NCI-H1436 treated with DMSO at 0.1 percent for 48 hours (cell line): ENCODE results near the gene SIGLEC1.

Source experiments
- DNase-seq: peaks from one replicate; lab custom pipeline; 2025; lab: John Stamatoyannopoulos, UW

Gene SIGLEC1

GRCh38 chr20:3712279-3712873 is at the start of gene SIGLEC1:
SIGLEC1 (minus strand) TSS chr20:3712600; CDS start chr20:3707128, 5,472 bp downstream.
- DNase-seq = no peak

DNA sequence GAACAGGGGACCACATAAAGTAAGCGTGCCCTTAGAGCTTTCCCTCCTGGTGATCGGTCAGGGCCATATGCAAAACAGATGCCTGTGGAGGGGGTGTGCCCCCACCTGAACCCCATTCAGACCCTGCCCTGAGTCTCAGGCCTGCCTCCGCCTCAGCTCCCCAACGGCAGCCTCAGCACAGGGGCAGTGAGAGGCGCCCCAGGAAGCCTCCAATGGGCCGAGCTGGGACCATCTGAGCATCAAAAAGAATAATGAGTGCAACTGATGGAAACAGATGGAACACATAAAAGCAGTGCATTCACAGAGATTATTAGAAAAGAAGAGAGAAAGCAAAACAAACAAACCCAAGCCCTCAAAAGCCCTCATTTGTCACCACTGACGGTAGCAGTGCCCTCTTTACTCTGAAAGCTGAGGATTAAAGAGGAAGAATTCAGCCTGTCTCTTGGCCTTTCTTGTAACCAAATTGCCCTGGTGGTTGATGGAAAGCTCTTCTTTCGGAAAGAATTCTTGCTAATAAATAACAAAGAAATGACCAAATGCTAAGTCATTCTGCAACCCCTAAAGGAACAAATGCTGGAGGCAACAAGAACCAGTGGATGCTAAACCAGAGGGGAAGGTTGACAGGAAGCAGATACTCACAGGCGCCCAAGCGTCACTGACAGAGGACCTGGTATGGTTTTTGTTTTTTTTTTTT is 48.4 kb upstream of the SIGLEC1 start:
- DNase-seq = no peak

GRCh38 chr20:3759884-3760283 is 47.5 kb upstream of the SIGLEC1 start:
- DNase-seq = no peak

- DNase-seq = no peak
Measured at GRCh38 chr20:3759316-3759823, 47.0 kb upstream of the SIGLEC1 start.

DNA sequence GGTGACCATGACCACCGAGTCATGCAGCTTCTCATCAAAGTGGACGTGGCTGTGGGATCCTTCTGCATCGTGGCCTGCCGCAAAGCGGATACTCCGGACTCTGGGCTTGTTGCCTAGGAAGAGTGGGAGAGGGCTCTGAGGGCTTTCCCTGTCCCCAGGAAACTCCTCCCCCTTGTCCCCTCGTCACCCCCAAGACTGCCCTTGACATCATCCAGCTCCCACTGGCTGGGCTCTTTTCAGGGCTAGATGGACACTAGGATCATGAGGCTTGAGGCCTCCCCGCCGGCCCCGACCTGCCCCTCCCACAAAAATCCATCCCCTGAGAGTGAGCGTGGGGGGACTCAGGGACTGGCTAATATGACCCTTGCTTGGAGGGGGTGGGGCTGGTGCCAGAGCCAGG is 46.2 kb upstream of the SIGLEC1 start:
- DNase-seq = no peak

- no peak for DNase-seq
Measured at GRCh38 chr20:3757268-3757667, 44.9 kb upstream of the SIGLEC1 start.

DNA sequence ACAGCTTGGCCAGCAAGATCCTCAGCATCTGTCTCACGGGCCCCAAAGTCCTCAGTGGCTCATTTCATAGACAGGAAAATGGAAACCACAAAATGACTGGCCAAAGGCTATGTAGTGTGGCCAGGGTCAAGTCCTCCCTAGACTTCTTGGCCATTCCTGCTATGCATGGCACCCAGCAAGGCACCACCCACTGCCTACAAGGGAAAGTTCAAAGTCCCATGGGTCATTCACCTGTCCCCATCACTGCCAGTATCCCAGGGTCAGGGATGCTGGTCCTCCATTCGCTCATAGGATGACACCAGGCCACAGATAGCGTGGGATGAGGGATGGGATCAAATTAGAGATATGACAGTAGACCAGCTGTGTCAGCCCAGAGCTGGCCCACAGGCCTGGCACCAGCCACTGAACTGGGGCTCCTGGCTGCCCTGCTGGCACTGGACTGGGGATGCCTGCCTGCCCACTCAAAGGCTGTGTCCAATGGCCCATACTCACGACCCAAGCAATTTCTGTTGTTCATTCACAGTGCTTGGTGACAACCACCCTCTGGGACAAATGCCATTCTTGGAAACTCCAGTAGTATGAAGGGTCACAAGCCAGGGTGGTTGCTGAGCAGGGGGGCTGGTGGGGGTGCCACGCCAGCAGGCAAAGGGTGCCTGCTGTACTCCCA is 43.5 kb upstream of the SIGLEC1 start:
- DNase-seq = no peak

DNA sequence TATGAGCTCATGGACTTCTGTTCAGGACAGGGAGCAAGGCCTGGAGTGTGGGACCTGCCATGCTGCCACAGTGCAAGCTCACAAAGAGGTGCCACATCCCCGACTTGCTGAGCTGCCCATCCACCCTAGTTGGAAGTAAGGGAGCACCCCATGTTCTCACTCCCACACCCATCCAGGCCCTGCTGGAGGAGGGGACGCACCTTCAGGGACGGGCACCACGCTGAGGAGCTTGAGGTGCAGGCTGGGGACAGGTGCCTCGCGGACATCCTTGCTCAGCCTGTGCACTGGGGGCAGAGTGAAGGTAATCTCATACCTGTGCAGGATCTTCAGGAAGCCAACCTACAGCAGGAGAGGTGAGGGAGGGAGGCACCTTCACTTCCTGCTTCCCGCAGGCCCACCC is 42.9 kb upstream of the SIGLEC1 start:
- DNase-seq = no peak

DNA sequence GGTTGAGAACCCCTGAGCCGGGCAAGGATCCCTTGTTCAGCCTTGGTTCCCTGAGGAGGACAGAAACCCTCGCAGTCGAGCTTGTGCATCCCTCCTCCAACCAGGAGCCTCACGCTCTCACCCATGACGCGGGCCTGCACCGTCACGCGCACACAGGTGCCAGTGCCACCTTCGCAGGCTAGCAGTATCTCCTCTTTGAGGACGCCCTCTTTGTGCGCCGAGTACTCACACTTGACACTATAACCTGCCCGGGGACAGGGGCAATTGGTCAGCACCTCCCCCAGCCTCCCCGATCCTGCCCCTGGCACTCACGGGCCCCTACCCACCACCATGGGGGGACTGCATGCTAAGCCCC is 41.9 kb upstream of the SIGLEC1 start:
- DNase-seq = no peak

- DNase-seq = no peak
Measured at GRCh38 chr20:3753501-3754275, 41.3 kb upstream of the SIGLEC1 start.

DNA sequence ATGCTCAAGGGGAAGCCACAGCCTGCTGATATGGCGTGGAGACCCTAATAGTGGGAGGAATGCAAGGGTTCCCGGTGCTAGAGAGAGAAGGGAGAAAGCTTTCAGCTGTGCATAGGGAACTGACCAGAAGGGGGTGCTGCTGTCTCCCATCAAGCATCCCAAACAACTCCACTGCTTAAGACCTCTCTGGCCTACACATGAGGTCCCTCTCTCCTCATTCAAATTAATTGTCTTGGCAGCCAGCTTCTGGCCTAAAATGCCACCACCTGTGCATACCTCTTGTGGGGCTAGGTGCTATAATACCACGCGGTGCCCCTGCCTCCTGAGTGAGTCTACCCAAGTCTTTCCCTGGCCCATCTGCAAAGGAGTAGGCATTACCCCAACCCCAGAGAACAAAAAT is 40.7 kb upstream of the SIGLEC1 start:
- DNase-seq = peak; percentile 24

GRCh38 chr20:3752386-3752759 is 40.0 kb upstream of the SIGLEC1 start:
- no peak for DNase-seq

DNA sequence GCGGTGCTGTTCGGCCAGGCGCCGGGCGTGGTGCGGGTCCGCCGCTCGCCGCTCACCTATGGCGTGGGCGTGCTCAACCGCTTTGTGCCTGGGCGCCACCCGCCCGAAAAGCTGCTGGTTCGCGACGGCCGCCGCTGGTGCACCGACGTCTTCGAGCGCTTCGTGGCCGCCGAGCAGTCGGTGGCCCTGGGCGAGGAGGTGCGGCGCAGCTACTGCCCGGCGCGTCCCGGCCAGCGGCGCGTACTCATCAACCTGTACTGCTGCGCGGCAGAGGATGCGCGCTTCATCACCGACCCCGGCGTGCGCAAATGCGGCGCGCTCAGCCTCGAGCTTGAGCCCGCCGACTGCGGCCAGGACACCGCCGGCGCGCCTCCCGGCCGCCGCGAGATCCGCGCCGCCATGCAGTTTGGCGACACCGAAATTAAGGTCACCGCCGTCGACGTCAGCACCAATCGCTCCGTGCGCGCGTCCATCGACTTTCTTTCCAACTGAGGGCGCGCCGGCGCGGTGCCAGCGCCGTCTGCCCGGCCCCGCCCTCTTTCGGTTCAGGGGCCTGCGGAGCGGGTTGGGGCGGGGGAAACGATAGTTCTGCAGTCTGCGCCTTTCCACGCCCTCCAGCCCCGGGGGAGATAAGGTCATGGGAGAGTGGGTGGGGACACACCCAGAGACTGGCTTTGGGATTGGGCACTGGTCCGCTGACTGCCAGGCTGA is 39.4 kb upstream of the SIGLEC1 start:
- peak; percentile 27 for DNase-seq

DNA sequence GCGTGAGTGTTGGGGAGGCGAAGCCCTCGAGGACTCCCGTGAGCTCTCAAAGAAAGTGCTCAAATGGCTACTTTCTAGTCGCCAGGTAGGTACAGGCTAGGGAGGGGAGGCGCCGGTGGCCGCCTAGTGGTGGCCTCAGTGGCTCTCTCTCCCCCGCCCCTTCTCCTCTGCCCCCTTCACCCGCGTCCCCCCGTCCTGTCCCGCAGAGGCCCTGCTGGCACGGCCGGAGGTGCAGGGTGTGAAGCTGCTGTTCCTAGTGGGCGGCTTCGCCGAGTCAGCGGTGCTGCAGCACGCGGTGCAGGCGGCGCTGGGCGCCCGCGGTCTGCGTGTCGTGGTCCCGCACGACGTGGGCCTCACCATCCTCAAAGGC is 38.9 kb upstream of the SIGLEC1 start:
- DNase-seq = no peak

- no peak for DNase-seq
Measured at GRCh38 chr20:3749689-3750531, 37.5 kb upstream of the SIGLEC1 start.

- DNase-seq = no peak
Measured at GRCh38 chr20:3749087-3749688, 36.8 kb upstream of the SIGLEC1 start.

- no peak for DNase-seq
Measured at GRCh38 chr20:3748073-3748472, 35.7 kb upstream of the SIGLEC1 start.

GRCh38 chr20:3747471-3747870 is 35.1 kb upstream of the SIGLEC1 start:
- no peak for DNase-seq

GRCh38 chr20:3745686-3746173 is 33.3 kb upstream of the SIGLEC1 start:
- no peak for DNase-seq
